Subcutaneous adipose tissue (tissue), 4 donors: ENCODE measurements around the gene NEURL1. TPM values are rescaled to one million over a fixed set of nuclear protein-coding genes. Genes with fewer than 3 reads are reported as not detected.

Source experiments
- total RNA-seq, 4 donors: library from RNA; depleted of rRNA; stranded (reverse); fragments of >200 nt; gene quantifications; one replicate each; pipeline ENCODE4 v1.1.0, GENCODE V29; 2016
- TF ChIP-seq, protein P1 (sequence below): fragments of 450-650 bp; IDR thresholded peaks from one replicate; pipeline ENCODE4 v1.5.1; 2016; ENCODE audit warnings: low read depth, mild to moderate bottlenecking, control low read depth, antibody characterized with exemption, moderate library complexity

NEURL1 gene
- total RNA-seq, 4 donors from 2014 or later, result not detected

DNA sequence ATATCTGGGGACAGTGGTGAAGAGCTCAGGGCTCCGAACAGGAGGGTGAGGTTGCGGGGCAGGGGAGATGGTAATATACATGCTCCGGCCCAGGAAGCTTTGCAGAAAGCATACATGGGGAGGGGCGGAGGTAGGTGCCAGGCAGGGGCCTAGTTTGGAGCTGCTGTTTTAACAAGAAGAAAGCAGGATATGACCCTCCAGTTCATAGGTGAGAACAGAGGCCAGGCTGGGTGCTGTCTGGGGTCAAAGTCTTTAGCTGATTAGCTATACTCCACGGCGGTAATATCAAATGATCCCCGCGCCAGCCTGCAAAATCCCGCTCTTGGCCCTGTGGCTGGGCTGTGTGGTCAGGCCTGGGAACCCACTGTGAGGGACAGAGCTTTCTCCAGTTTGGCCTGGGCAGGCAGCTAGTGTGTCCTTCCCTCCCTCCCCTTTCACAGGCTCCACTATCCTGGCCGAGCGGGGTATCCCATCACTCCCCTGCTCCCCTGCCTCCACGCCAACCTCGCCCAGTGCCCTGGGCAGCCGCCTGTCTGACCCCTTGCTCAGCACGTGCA is 95.6 kb downstream of the NEURL1 start:
- TF ChIP-seq, protein P1, sequence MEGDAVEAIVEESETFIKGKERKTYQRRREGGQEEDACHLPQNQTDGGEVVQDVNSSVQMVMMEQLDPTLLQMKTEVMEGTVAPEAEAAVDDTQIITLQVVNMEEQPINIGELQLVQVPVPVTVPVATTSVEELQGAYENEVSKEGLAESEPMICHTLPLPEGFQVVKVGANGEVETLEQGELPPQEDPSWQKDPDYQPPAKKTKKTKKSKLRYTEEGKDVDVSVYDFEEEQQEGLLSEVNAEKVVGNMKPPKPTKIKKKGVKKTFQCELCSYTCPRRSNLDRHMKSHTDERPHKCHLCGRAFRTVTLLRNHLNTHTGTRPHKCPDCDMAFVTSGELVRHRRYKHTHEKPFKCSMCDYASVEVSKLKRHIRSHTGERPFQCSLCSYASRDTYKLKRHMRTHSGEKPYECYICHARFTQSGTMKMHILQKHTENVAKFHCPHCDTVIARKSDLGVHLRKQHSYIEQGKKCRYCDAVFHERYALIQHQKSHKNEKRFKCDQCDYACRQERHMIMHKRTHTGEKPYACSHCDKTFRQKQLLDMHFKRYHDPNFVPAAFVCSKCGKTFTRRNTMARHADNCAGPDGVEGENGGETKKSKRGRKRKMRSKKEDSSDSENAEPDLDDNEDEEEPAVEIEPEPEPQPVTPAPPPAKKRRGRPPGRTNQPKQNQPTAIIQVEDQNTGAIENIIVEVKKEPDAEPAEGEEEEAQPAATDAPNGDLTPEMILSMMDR, result no peak

DNA sequence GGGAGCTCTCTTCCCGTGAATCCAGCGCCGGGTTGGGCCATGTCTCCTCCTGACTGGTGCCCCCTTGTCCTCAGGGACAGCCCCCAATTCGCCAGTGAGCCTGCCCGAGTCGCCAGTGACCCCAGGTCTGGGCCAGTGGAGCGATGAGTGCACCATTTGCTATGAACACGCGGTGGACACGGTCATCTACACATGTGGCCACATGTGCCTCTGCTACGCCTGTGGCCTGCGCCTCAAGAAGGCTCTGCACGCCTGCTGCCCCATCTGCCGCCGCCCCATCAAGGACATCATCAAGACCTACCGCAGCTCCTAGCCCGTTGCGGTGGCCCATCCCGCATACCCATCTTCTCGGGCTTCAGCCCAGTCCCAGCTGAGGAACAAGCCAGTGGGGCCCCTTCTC is 96.6 kb downstream of the NEURL1 start:
- TF ChIP-seq, protein P1, result no peak

DNA sequence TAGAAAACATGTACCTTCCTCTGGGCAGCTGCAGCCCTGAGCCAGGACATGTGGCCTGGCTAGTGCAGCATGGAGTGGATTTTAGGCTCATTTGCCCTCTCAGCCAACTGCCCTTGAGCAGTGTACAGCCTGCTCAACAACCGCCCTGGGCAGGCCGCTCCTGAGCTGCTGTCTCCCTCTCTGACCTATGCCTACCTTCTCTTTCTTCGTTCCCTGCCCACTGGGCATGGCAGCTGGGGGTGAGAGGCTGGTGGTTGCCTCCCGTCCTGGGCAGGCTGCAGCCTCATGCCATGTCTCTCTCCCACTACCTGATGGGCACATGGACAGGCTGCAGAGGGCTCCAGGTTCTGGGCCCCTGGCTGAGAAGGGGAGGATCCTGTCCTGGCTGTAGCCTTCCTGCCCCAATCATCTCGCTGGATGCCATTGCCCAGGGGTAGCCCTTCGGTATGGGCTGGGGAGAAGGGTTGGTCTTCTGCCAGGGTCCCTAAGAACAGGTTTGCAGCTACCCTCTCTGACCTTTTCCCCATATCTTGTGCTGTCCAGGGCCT is 97.3 kb downstream of the NEURL1 start:
- TF ChIP-seq, protein P1, result no peak

DNA sequence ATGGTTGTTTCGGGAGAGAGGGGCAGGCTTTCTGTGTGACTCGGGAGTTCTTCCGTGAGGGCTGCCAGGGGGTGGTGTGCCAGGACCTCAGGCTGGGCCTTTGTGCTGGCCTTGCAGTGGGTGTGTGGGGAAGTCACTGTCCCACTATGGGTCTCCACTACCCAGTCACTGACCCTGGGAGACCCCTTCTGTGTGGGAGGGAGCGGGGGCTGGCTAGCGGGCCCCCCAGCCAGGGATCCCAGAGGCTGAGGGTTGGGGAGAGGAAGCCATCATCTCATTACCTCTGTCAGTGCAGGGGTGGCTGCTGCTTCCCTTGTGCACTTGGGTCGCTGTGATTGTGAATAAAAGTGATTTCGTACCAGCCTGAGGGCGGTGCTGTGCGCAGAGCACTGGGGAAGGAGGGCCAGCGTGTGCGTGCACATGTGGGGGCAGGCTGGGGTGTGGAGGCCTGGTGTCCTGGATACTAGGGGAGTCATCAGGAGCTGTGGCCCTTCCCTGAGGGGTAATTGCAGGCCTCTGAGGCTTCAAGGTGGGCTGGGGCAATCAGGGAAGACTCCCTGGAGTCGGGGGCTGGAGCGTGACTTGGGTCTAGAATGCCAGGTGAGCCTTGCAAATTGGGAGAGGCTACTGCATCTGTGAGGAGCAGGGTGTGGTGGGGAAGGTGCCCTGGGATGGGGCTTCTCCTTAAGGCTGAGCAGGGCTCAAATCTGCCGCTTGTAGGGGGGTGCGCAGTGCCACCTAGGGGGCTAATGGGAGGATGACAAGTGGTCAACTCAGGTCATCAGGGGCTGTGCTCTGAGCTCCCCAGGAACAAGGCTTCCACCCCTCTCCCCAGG is 98.9 kb downstream of the NEURL1 start:
- TF ChIP-seq, protein P1, result no peak

DNA sequence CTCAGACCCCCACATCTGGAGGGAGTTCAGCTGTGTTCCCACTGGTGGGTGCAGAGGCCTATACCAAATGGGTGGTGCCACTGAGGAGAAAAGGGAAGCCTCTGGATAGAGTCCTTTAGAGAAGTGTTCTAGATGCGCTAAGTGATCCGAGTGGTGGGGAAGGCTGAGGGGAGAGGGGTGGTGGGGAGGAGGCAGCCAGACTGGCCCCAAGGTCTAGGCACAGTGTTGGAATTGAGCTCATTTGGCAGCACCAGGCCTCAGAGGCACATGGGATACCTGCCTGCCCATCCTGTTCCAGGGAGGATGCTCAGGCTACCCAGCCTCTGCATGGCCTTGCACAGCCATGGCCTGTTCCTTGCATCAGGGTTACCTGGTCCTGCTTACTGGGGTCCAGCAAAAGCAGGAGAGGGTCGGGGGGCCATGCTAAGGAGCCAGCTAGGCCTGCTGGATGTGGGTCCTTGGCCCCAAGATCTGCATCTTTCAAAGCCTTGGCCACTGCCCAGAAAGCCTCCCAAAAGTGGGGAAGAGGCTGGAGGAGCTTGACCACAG is 99.6 kb downstream of the NEURL1 start:
- TF ChIP-seq, protein P1, result no peak

DNA sequence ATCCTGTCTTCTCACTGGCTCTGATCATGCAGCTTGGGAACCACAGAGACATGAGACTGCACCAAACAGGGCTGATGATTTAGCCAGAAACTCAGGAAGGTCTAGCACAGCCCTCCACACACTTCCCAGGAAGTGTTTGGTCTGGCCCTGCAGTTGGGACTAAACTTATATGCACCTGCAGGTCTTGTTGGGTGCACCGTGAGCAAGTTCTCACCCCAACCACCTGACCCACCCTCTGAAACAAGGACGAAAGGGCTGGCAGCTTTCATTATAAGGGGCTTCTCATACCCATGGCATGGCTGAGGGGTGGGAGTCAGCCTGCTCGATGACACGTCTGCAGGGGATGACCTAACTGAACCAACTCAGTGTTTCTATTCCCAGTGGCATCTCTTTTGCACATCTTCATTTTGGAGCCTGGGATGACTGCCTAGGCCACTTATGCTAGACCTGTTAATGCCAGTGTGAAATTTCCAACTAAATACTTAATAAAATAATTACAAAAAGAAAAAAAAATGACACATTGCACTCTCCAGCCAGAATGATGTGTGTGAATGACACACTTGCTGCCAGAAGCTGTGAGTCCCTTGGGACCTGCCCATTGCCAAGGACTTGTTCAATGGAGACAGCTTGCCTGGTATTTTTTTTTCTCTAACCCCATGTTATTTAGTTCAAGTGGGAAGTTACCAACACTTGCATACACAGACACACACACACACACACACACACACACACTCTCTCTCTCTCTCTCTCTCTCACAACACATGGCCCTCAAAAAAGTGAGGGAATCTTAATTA is 102.6 kb downstream of the NEURL1 start:
- TF ChIP-seq, protein P1, result no peak

DNA sequence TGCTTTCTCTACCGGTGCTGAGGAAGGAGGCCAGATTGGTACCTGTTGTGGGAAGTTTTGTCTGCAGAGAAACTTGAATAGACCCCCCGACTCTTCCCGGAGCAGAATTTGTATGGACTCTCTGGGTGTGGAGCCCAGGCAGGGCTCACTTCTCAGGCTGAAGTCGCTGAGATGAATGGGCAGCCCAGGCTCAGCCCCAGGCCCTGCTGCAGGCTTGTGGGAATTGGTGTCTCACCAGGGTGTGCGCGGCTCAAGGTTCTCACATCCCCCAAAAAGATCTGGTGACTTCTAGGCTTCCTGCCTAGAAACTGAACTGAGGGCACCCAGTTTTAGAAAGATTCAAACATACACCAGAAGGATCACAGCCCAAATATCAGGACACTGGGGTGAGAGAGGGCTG is 103.5 kb downstream of the NEURL1 start:
- TF ChIP-seq, protein P1, result no peak
